ENCODE results near the gene C12orf42.

DNA sequence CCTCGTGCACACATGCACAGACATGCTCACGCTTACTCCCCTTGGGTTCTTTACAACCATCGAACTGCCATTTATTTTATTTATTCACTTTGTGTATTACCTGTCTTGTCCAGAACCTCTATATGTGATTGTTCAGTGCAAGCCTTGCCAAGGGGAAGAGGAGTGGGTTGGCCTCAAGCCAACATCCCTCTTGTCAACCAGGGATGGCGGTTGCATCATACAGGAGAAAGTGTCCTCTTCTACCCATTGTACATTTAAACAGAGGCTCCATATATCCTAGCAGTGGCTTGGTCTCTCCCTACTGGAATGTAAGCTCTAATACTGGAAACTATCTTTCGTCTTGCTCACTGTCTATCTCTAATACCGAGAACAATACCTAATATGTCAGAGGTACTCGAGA is 108.4 kb downstream of the C12orf42 start:
- TF ChIP-seq ZNF384 (IDR thresholded peaks at IDR 0.05): no peak
- TF ChIP-seq SP1 (IDR thresholded peaks at IDR 0.05): no peak
- no peak for TF ChIP-seq SUZ12 (IDR thresholded peaks at IDR 0.05)
